HFFc6 (cell line): ENCODE data around the gene ADAM17. TPM values are rescaled to one million over a fixed set of nuclear protein-coding genes. Genes with fewer than 3 reads are reported as not detected.
A peak's percentile ranks its signal among the peaks of the same experiment; 100 is the strongest.

Experiments
- DNase-seq: peaks from one replicate; pipeline ENCODE4 v3.0.0-alpha.2; 2018
- H3K27ac Mint-ChIP-seq: 2 replicates; pipeline ENCODE4 v1.8.0; 2020; ENCODE audit warnings: mild to moderate bottlenecking, mixed read lengths
- H3K27me3 Mint-ChIP-seq: 2 replicates; pipeline ENCODE4 v1.8.0; 2021; ENCODE audit warnings: mild to moderate bottlenecking, moderate library complexity, mixed read lengths; ENCODE audit not compliant: insufficient read depth
- H3K36me3 Mint-ChIP-seq: 2 replicates; pipeline ENCODE4 v1.8.0; 2021; ENCODE audit warnings: low read depth, mixed read lengths
- H3K4me1 Mint-ChIP-seq: 2 replicates; pipeline ENCODE4 v1.8.0; 2020; ENCODE audit warnings: low read depth, mixed read lengths
- H3K4me3 Mint-ChIP-seq: 2 replicates; pipeline ENCODE4 v1.8.0; 2020; ENCODE audit warnings: mild to moderate bottlenecking, moderate library complexity, mixed read lengths
- H3K9me3 Mint-ChIP-seq: 2 replicates; pipeline ENCODE4 v1.8.0; 2020; ENCODE audit warnings: mild to moderate bottlenecking, mixed read lengths
- CTCF ChIP-seq: fragments of 200-600 bp; sonication (generic); IDR thresholded peaks from 2 replicates; pipeline ENCODE4 v1.5.0; 2021; ENCODE audit warnings: antibody characterized with exemption, mild to moderate bottlenecking
- total RNA-seq, 6 experiments: library from RNA; stranded (reverse); fragmentation: NEBNext Ultra II Directional; extraction: Animal tissue kit (Norgen Biotek cat#: 25700); gene quantifications; 2 replicates in 1 of 6; 3 replicates in 5 of 6; pipeline ENCODE4 v1.2.3, GENCODE V29; 2021

The ADAM17 gene
- total RNA-seq, 6 experiments from 2014 or later, result 16.0 to 20.0 (median 19.4) TPM

- Mint-ChIP-seq H3K36me3 (no peaks in the 10 kb centered on the region), H3K27ac (peak overlapping the region; percentile 50), H3K4me3 (no peak overlapping the region), H3K4me1 (peaks cover 31% of the 10 kb centered on the region), H3K27me3 (0 out of 2 replicates have a peak, but pooled peaks cover 4% of the 10 kb centered on the region), H3K9me3 (no peaks in the 10 kb centered on the region)
- DNase-seq, result no peak
- TF ChIP-seq CTCF, result peak; percentile 50
Measured at GRCh38 chr2:9573840-9574239, 18.2 kb upstream of the ADAM17 start.

- Mint-ChIP-seq H3K27ac (peak overlapping the region; percentile 50), H3K27me3 (0 out of 2 replicates have a peak, but pooled peaks cover 4% of the 10 kb centered on the region), H3K4me1 (peaks cover 31% of the 10 kb centered on the region), H3K4me3 (no peak overlapping the region), H3K9me3 (no peaks in the 10 kb centered on the region), H3K36me3 (no peaks in the 10 kb centered on the region)
- DNase-seq, result peak; percentile 43
- TF ChIP-seq CTCF, result no peak; the same call in 1 of the 2 replicates
Measured at GRCh38 chr2:9573013-9573720, 17.5 kb upstream of the ADAM17 start.

GRCh38 chr2:9570182-9571060 lies 14.8 kb upstream of the ADAM17 start:
- no peak for DNase-seq
- peak; percentile 27 for TF ChIP-seq CTCF
- H3K4me1 Mint-ChIP-seq, result peaks cover 34% of the 10 kb centered on the region
- H3K9me3 Mint-ChIP-seq, result no peaks in the 10 kb centered on the region
- 0 out of 2 replicates have a peak, but pooled peaks cover 4% of the 10 kb centered on the region for H3K27me3 Mint-ChIP-seq
- no peak overlapping the region for H3K4me3 Mint-ChIP-seq
- no peak overlapping the region for H3K27ac Mint-ChIP-seq
- no peaks in the 10 kb centered on the region for H3K36me3 Mint-ChIP-seq

GRCh38 chr2:9565436-9566153 lies 10.0 kb upstream of the ADAM17 start:
- Mint-ChIP-seq H3K27me3 (no peaks in the 10 kb centered on the region; the same call in 1 of the 2 replicates), H3K36me3 (no peaks in the 10 kb centered on the region), H3K4me3 (peak overlapping the region; percentile 75), H3K4me1 (peaks cover 14% of the 10 kb centered on the region), H3K27ac (peak overlapping the region; percentile 91), H3K9me3 (no peaks in the 10 kb centered on the region)
- TF ChIP-seq CTCF, result no peak
- peak; percentile 91 for DNase-seq

GRCh38 chr2:9560628-9561027 lies 5.0 kb upstream of the ADAM17 start:
- TF ChIP-seq CTCF, result no peak
- Mint-ChIP-seq H3K4me3 (no peak overlapping the region), H3K36me3 (peaks cover 8% of the 10 kb centered on the region), H3K9me3 (no peaks in the 10 kb centered on the region), H3K27me3 (no peaks in the 10 kb centered on the region; the same call in 1 of the 2 replicates), H3K4me1 (peaks cover 44% of the 10 kb centered on the region), H3K27ac (peak overlapping the region; percentile 45; the same call in 1 of the 2 replicates)
- no peak for DNase-seq
